ENCODE results near the gene PPIP5K2. TPM values are rescaled to one million over a fixed set of nuclear protein-coding genes. Genes with fewer than 3 reads are reported as not detected.

Gene PPIP5K2
- total RNA-seq, 1 donor from 2014 or later = 66.3 TPM

- H3K27me3 Mint-ChIP-seq (ENCODE audit: unreplicated experiment) = no peaks in the 10 kb centered on the region
- H3K4me1 Mint-ChIP-seq (ENCODE audit: unreplicated experiment) = no peaks in the 10 kb centered on the region
- no peaks in the 10 kb centered on the region for H3K9me3 Mint-ChIP-seq (ENCODE audit: unreplicated experiment)
- no peak overlapping the region for H3K4me3 Mint-ChIP-seq (ENCODE audit: unreplicated experiment)
- H3K27ac Mint-ChIP-seq (ENCODE audit: unreplicated experiment) = no peak overlapping the region
- DNase-seq (ENCODE audit: low spot score) = no peak
- TF ChIP-seq, protein P1, sequence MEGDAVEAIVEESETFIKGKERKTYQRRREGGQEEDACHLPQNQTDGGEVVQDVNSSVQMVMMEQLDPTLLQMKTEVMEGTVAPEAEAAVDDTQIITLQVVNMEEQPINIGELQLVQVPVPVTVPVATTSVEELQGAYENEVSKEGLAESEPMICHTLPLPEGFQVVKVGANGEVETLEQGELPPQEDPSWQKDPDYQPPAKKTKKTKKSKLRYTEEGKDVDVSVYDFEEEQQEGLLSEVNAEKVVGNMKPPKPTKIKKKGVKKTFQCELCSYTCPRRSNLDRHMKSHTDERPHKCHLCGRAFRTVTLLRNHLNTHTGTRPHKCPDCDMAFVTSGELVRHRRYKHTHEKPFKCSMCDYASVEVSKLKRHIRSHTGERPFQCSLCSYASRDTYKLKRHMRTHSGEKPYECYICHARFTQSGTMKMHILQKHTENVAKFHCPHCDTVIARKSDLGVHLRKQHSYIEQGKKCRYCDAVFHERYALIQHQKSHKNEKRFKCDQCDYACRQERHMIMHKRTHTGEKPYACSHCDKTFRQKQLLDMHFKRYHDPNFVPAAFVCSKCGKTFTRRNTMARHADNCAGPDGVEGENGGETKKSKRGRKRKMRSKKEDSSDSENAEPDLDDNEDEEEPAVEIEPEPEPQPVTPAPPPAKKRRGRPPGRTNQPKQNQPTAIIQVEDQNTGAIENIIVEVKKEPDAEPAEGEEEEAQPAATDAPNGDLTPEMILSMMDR (IDR thresholded peaks at IDR 0.05; ENCODE audit: unreplicated experiment) = no peak
- H3K36me3 Mint-ChIP-seq (ENCODE audit: low read depth, unreplicated experiment) = peaks cover 17% of the 10 kb centered on the region
Measured at GRCh38 chr5:103089272-103089671, 30.8 kb upstream of the PPIP5K2 start.

DNA sequence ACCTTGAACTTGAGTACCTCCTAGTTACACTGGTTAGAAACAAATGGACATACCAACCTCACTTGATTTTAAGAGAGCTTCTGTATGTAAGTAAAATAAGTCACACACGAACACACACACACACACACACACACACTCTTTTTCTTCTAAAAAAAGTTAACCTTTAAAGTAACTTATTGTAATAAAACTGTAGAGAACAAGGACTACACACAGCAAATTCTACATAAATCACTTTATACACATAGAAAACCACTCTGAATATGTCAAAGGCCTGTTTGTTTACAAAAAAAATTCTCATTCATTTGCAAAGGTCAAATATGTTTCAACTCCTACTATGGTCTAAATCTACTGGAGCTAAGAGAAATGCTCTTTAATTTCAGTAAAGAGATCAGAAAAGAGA is 29.3 kb upstream of the PPIP5K2 start:
- Mint-ChIP-seq H3K4me1 (ENCODE audit: unreplicated experiment) (no peaks in the 10 kb centered on the region), H3K27me3 (ENCODE audit: unreplicated experiment) (no peaks in the 10 kb centered on the region), H3K36me3 (ENCODE audit: low read depth, unreplicated experiment) (peaks cover 8% of the 10 kb centered on the region), H3K27ac (ENCODE audit: unreplicated experiment) (no peak overlapping the region), H3K4me3 (ENCODE audit: unreplicated experiment) (no peak overlapping the region), H3K9me3 (ENCODE audit: unreplicated experiment) (no peaks in the 10 kb centered on the region)
- no peak for DNase-seq (ENCODE audit: low spot score)
- TF ChIP-seq, protein P1 (IDR thresholded peaks at IDR 0.05; ENCODE audit: unreplicated experiment) = no peak

DNA sequence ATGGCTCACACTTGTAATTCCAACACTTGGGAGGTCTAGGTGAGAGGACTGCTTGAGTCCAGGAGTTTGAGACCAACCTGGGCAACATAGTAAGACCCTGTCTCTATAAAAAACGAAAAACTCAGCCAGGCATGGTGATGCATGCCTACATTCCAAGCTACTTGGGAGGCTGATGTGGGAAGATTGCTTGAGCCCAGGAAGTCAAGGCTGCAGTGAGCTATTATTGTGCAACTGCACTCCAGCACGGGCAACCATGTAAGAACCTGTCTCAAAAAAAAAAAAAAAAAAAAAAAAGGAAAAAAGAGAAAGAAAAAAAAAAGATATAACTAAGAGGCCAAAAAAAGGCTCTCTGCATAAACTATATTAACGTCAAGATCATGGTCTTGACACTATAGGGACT is 27.4 kb upstream of the PPIP5K2 start:
- no peak overlapping the region for H3K4me3 Mint-ChIP-seq (ENCODE audit: unreplicated experiment)
- H3K27ac Mint-ChIP-seq (ENCODE audit: unreplicated experiment) = no peak overlapping the region
- H3K27me3 Mint-ChIP-seq (ENCODE audit: unreplicated experiment) = no peaks in the 10 kb centered on the region
- H3K4me1 Mint-ChIP-seq (ENCODE audit: unreplicated experiment) = no peaks in the 10 kb centered on the region
- no peaks in the 10 kb centered on the region for H3K9me3 Mint-ChIP-seq (ENCODE audit: unreplicated experiment)
- H3K36me3 Mint-ChIP-seq (ENCODE audit: low read depth, unreplicated experiment) = no peaks in the 10 kb centered on the region
- TF ChIP-seq, protein P1 (IDR thresholded peaks at IDR 0.05; ENCODE audit: unreplicated experiment) = no peak
- DNase-seq (ENCODE audit: low spot score) = no peak

DNA sequence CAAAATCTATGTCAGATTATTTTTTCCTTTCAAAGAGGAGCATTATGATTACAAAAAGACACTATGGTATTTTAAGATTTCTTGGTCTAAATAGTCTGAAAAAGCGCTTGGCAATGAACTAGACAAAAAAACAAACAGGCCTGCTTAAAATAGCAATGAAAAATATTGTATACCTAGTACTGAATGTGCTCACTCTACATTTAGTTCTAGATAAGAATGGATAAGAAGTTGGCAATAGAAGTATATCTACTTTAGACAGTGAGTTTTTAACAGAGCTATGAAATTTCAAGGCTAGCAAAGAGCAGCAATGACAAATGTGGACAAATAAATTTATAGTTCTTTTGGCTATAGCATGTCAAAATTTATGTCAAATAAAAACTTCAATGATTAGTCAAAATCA is 26.4 kb upstream of the PPIP5K2 start:
- DNase-seq (ENCODE audit: low spot score) = no peak
- Mint-ChIP-seq H3K4me3 (ENCODE audit: unreplicated experiment) (no peak overlapping the region), H3K9me3 (ENCODE audit: unreplicated experiment) (no peaks in the 10 kb centered on the region), H3K4me1 (ENCODE audit: unreplicated experiment) (no peaks in the 10 kb centered on the region), H3K27me3 (ENCODE audit: unreplicated experiment) (no peaks in the 10 kb centered on the region), H3K36me3 (ENCODE audit: low read depth, unreplicated experiment) (no peaks in the 10 kb centered on the region), H3K27ac (ENCODE audit: unreplicated experiment) (no peak overlapping the region)
- TF ChIP-seq, protein P1 (IDR thresholded peaks at IDR 0.05; ENCODE audit: unreplicated experiment) = no peak

DNA sequence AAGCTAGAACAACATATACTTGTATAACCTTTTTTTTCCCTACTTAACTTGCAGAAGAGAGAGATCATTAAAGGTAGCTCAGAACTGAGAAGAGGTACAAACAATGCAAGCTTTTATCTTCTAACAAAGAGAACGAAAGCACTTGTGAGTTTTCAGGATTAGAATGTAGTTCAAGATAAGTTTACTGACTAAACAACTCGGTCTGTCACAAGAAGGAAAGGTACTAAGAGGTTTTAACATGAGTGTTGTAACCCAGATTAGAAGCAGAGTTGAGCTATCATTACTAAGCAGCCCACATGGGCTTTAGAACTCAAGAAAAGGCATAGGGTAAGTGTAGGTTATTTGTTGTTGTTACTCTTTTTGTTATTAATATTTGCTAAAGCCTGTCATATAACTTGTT is 25.4 kb upstream of the PPIP5K2 start:
- Mint-ChIP-seq H3K4me1 (ENCODE audit: unreplicated experiment) (no peaks in the 10 kb centered on the region), H3K36me3 (ENCODE audit: low read depth, unreplicated experiment) (no peaks in the 10 kb centered on the region), H3K27me3 (ENCODE audit: unreplicated experiment) (no peaks in the 10 kb centered on the region), H3K9me3 (ENCODE audit: unreplicated experiment) (no peaks in the 10 kb centered on the region), H3K4me3 (ENCODE audit: unreplicated experiment) (no peak overlapping the region), H3K27ac (ENCODE audit: unreplicated experiment) (no peak overlapping the region)
- TF ChIP-seq, protein P1 (IDR thresholded peaks at IDR 0.05; ENCODE audit: unreplicated experiment) = no peak
- DNase-seq (ENCODE audit: low spot score) = no peak
